Measurements from ENCODE around the gene GREM1. TPM values are rescaled to one million over a fixed set of nuclear protein-coding genes. Genes with fewer than 3 reads are reported as not detected.

GREM1 gene
- under 1 TPM in 1 of 2 donors, not detected in 1; 0.25 TPM for total RNA-seq

GRCh38 chr15:32717426-32718226 is at the start of gene GREM1:
Gene GREM1 (plus strand): TSS chr15:32718004. CDS start chr15:32730691, 12,687 bp downstream.
- Mint-ChIP-seq H3K4me1 (ENCODE audit: low read depth) (peaks cover 25% of the 10 kb centered on the region), H3K27ac (no peak within 1 kb of the TSS), H3K9me3 (no peaks in the 10 kb centered on the region), H3K27me3 (ENCODE audit: low read depth) (peaks cover 89% of the 10 kb centered on the region), H3K36me3 (ENCODE audit: insufficient read depth in 2 of 2) (peaks cover 0 to 1% of the 10 kb centered on the region in 2 donors), H3K4me3 (peak within 1 kb of the TSS; percentile 76 to 78)
- ATAC-seq (replicated peaks in 1 of 2) (peak in 1 of 2 donors; percentile 9), DNase-seq (no peak)

DNA sequence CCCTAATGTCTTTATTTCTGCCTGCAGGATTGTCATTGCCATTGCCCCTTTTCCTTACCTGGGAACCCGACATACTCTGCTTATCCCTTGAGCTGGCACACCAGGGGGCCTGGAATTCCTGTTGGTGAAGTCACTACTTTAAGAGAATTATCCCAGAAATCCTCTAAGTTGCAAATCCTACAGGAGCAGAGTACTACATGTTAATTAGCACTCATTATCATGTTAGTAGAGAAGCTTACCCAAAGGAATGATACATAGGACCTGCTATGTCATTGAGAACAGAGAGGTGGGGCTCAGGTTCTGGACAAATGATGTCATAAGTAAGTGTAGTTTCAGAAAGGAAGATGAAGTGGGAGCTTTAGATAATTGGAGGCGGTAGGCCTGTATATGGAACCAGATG is 48.9 kb upstream of the GREM1 start:
- H3K27ac Mint-ChIP-seq = no peak overlapping the region
- H3K4me1 Mint-ChIP-seq (ENCODE audit: low read depth) = no peaks in the 10 kb centered on the region
- no peaks in the 10 kb centered on the region for H3K9me3 Mint-ChIP-seq
- H3K4me3 Mint-ChIP-seq = no peak overlapping the region
- no peak for ATAC-seq (replicated peaks in 1 of 2)
- no peaks in the 10 kb centered on the region for H3K36me3 Mint-ChIP-seq (ENCODE audit: insufficient read depth in 2 of 2)
- no peak for DNase-seq
- H3K27me3 Mint-ChIP-seq (ENCODE audit: low read depth) = no peaks in the 10 kb centered on the region

DNA sequence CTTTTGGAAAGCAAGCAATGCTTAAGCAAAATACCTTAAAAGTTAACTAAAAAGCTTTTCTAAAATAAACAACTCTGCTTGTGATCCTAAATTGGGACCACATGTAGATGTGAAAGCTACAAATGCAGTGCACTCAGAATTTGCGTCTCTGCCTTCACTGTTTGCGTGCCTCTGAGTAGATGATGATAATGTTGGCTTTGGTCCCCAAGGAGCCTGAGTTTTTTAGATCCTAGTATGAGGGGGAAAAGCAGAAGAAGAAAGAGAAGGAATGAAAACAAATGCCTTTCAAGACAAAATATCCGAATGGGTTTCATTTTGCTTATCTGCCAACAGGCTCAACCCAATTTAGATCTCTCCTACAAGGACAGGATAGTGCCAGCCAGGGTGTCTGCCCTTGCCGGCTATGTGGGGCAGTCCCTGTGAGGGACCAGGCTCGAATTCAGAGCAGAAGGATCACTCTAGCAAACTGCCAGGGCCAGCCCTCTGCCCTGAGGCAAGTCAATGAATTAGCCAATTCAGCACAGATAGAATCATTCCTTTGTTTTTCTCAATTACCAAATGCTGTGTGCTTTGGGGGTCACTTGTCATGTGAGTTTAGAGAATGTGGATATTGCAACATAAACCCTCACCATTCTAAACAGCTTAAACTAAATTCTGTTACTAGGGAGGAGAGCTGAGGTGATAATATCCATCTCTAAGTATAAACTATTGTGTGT is 47.8 kb upstream of the GREM1 start:
- H3K9me3 Mint-ChIP-seq = no peaks in the 10 kb centered on the region
- H3K4me1 Mint-ChIP-seq (ENCODE audit: low read depth) = no peaks in the 10 kb centered on the region
- no peaks in the 10 kb centered on the region for H3K27me3 Mint-ChIP-seq (ENCODE audit: low read depth)
- ATAC-seq (replicated peaks in 1 of 2) (no peak), DNase-seq (no peak)
- no peak overlapping the region for H3K27ac Mint-ChIP-seq
- H3K4me3 Mint-ChIP-seq = no peak overlapping the region
- H3K36me3 Mint-ChIP-seq (ENCODE audit: insufficient read depth in 2 of 2) = no peaks in the 10 kb centered on the region

DNA sequence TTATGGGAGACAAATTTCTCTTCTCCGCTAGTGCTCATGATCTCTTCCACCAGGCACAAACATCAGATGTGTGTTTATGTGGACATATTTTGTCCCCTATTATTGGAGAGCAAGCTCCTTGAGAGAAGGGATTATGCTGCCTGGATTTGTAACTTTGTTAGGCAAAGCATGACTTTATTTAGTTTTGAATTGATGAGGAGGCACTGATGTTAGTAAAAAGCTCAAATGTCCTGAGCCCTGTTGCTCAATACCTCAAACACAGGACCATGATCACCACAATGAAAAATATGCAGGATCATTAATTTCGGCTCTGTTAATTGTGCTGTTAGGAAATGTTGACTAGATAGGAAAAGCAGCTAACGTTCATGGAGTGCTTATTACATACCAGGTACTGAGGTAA is 47.2 kb upstream of the GREM1 start:
- ATAC-seq (replicated peaks in 1 of 2) (no peak), DNase-seq (no peak)
- Mint-ChIP-seq H3K36me3 (ENCODE audit: insufficient read depth in 2 of 2) (no peaks in the 10 kb centered on the region), H3K4me1 (ENCODE audit: low read depth) (no peaks in the 10 kb centered on the region), H3K4me3 (no peak overlapping the region), H3K27me3 (ENCODE audit: low read depth) (no peaks in the 10 kb centered on the region), H3K9me3 (no peaks in the 10 kb centered on the region), H3K27ac (no peak overlapping the region)

GRCh38 chr15:32671339-32672325 is 46.2 kb upstream of the GREM1 start:
- H3K4me1 Mint-ChIP-seq (ENCODE audit: low read depth) = no peaks in the 10 kb centered on the region
- H3K27ac Mint-ChIP-seq = no peak overlapping the region

GRCh38 chr15:32674681-32675080 is 43.1 kb upstream of the GREM1 start:
- ATAC-seq (replicated peaks in 1 of 2) (no peak), DNase-seq (no peak)
- Mint-ChIP-seq H3K4me3 (no peak overlapping the region), H3K36me3 (ENCODE audit: insufficient read depth in 2 of 2) (no peaks in the 10 kb centered on the region), H3K9me3 (no peaks in the 10 kb centered on the region), H3K4me1 (ENCODE audit: low read depth) (no peaks in the 10 kb centered on the region), H3K27me3 (ENCODE audit: low read depth) (no peaks in the 10 kb centered on the region), H3K27ac (no peak overlapping the region)

More at GRCh38 chr15:32671339-32672325, 46.2 kb upstream of the GREM1 start:
- Mint-ChIP-seq H3K36me3 (ENCODE audit: insufficient read depth in 2 of 2) (no peaks in the 10 kb centered on the region), H3K4me3 (no peak overlapping the region), H3K9me3 (no peaks in the 10 kb centered on the region), H3K27me3 (ENCODE audit: low read depth) (no peaks in the 10 kb centered on the region)
- ATAC-seq (replicated peaks in 1 of 2) = no peak
- DNase-seq = no peak

DNA sequence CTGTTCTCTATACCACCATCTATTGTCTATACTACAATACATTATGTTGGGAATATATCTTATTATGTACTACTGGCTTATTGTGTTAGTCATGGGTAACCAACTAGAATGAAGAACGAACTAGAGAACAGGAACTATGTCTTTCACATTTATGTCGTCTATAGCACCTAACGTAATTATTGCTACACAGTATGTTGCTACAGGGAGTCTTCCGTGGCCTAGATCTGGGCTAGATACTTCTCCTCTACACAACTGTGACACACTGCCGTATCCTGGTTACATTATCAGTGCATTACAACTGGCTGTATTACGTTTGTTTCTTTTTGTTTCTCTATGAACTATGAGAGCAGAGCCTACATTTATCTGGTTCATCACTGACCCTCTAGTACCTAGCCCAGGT is 42.3 kb upstream of the GREM1 start:
- ATAC-seq (replicated peaks in 1 of 2) (no peak), DNase-seq (no peak)
- no peaks in the 10 kb centered on the region for H3K27me3 Mint-ChIP-seq (ENCODE audit: low read depth)
- no peaks in the 10 kb centered on the region for H3K9me3 Mint-ChIP-seq
- no peak overlapping the region for H3K4me3 Mint-ChIP-seq
- no peaks in the 10 kb centered on the region for H3K4me1 Mint-ChIP-seq (ENCODE audit: low read depth)
- H3K36me3 Mint-ChIP-seq (ENCODE audit: insufficient read depth in 2 of 2) = no peaks in the 10 kb centered on the region
- no peak overlapping the region for H3K27ac Mint-ChIP-seq

DNA sequence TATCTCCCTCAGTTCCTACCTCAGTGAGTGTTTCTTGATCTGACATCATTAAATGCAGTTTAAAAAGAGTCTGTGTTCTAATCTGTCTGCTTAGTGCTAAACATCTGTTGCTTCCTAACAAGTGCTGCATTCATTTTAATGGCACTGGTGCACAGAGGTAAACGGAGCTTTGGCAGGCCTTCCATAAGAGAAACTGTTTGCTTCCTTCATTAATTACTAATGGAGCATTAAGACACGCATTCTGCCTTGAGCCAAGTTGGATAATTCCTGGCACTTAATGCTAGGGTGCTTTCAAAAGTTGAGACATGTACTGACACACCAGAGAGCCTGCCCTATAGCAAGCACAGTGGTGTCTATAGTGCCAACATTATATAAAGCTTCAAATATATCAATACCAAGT is 41.6 kb upstream of the GREM1 start:
- H3K4me1 Mint-ChIP-seq (ENCODE audit: low read depth) = no peaks in the 10 kb centered on the region
- no peak overlapping the region for H3K4me3 Mint-ChIP-seq
- ATAC-seq (replicated peaks in 1 of 2) (no peak), DNase-seq (no peak)
- no peaks in the 10 kb centered on the region for H3K27me3 Mint-ChIP-seq (ENCODE audit: low read depth)
- no peaks in the 10 kb centered on the region for H3K36me3 Mint-ChIP-seq (ENCODE audit: insufficient read depth in 2 of 2)
- no peak overlapping the region for H3K27ac Mint-ChIP-seq
- H3K9me3 Mint-ChIP-seq = no peaks in the 10 kb centered on the region

GRCh38 chr15:32677238-32677750 is 40.5 kb upstream of the GREM1 start:
- Mint-ChIP-seq H3K27me3 (ENCODE audit: low read depth) (no peaks in the 10 kb centered on the region), H3K9me3 (no peaks in the 10 kb centered on the region), H3K4me3 (no peak overlapping the region), H3K27ac (no peak overlapping the region), H3K36me3 (ENCODE audit: insufficient read depth in 2 of 2) (no peaks in the 10 kb centered on the region), H3K4me1 (ENCODE audit: low read depth) (no peaks in the 10 kb centered on the region)
- DNase-seq = no peak
- no peak for ATAC-seq (replicated peaks in 1 of 2)

GRCh38 chr15:32679298-32679690 is 38.5 kb upstream of the GREM1 start:
- H3K36me3 Mint-ChIP-seq (ENCODE audit: insufficient read depth in 2 of 2) = no peaks in the 10 kb centered on the region
- no peak for ATAC-seq (replicated peaks in 1 of 2)
- no peak overlapping the region for H3K4me3 Mint-ChIP-seq

DNA sequence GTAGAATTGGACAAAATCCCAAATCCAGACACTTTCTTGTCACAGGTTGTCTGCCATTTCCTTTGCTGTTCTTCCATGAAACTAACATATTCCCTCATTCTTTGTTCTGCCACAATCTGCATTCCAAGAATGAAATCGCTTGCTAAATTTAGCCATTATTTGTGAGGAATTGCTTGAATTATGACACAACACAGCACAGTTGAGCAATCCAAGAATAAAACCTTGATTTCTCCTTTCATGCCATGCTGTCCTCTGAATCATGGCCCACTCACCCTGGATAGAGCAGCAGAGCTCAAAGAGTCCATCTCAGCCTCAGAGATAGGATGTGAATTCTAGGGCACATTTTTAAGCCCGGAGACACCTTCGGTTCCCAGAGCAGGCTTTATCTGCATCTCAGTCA is 35.2 kb upstream of the GREM1 start:
- peaks cover 7% of the 10 kb centered on the region for H3K27me3 Mint-ChIP-seq (ENCODE audit: low read depth)
- no peak overlapping the region for H3K27ac Mint-ChIP-seq
- H3K4me3 Mint-ChIP-seq = no peak overlapping the region
- H3K36me3 Mint-ChIP-seq (ENCODE audit: insufficient read depth in 2 of 2) = no peaks in the 10 kb centered on the region
- no peaks in the 10 kb centered on the region for H3K9me3 Mint-ChIP-seq
- no peak for DNase-seq
- no peak for ATAC-seq (replicated peaks in 1 of 2)
- H3K4me1 Mint-ChIP-seq (ENCODE audit: low read depth) = peaks cover 10% of the 10 kb centered on the region

More at GRCh38 chr15:32679298-32679690, 38.5 kb upstream of the GREM1 start:
- H3K9me3 Mint-ChIP-seq = no peaks in the 10 kb centered on the region
- peaks cover 7% of the 10 kb centered on the region for H3K4me1 Mint-ChIP-seq (ENCODE audit: low read depth)
- H3K27ac Mint-ChIP-seq = no peak overlapping the region
- no peak for DNase-seq
- no peaks in the 10 kb centered on the region for H3K27me3 Mint-ChIP-seq (ENCODE audit: low read depth)

GRCh38 chr15:32682977-32683630 is 34.7 kb upstream of the GREM1 start:
- H3K36me3 Mint-ChIP-seq (ENCODE audit: insufficient read depth in 2 of 2) = no peaks in the 10 kb centered on the region
- peaks cover 7% of the 10 kb centered on the region for H3K27me3 Mint-ChIP-seq (ENCODE audit: low read depth)
- H3K27ac Mint-ChIP-seq = no peak overlapping the region
- H3K4me1 Mint-ChIP-seq (ENCODE audit: low read depth) = peaks cover 10% of the 10 kb centered on the region
- DNase-seq (no peak), ATAC-seq (replicated peaks in 1 of 2) (no peak)
- no peaks in the 10 kb centered on the region for H3K9me3 Mint-ChIP-seq
- no peak overlapping the region for H3K4me3 Mint-ChIP-seq
